ENCODE results near the gene FOXJ3. TPM values are rescaled to one million over a fixed set of nuclear protein-coding genes. Genes with fewer than 3 reads are reported as not detected.

The FOXJ3 gene
- total and polyA plus RNA-seq, 2 of the 4 experiments (the other 2 are of a cell fraction), result 16.7 to 30.5 TPM

DNA sequence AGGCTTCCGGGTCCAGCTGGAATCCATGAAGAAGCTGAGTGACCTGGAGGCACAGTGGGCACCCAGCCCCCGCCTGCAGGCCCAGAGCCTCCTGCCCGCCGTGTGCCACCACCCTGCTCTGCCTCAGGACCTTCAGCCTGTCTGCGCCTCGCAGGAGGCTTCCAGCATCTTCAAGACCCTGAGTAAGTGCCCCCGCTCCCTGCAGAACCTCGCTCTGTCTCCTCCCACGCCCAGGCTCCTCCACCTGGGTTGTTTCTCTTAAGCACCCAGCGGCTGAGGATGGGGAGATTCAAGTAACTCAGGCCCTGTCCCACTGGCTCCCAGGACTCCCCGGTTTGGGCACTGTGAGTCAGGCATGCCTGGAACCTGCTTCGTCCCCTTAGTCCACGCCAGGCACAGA lies 180.3 kb downstream of the FOXJ3 start:
- TF ChIP-seq CEBPB (IDR thresholded peaks at IDR 0.05; ENCODE audit: low read depth, low read length) (no peak), MAFK (IDR thresholded peaks at IDR 0.05; ENCODE audit: low read depth, low read length) (no peak), NFE2L2 (IDR thresholded peaks at IDR 0.05; ENCODE audit: low read depth, low read length) (no peak), CHD1 (IDR thresholded peaks at IDR 0.05; ENCODE audit: low read depth, low read length) (no peak), ELK1 (IDR thresholded peaks at IDR 0.05; ENCODE audit: borderline replicate concordance, low read depth, low read length) (no peak), POLR2A (IDR thresholded peaks at IDR 0.05; ENCODE audit: low read depth, low read length) (no peak), SMC3 (IDR thresholded peaks at IDR 0.05; ENCODE audit: low read depth, low read length) (no peak), MXI1 (IDR thresholded peaks at IDR 0.05; ENCODE audit: borderline replicate concordance, low read depth, low read length) (no peak), RAD21 (IDR thresholded peaks at IDR 0.05; ENCODE audit: low read length) (no peak), BHLHE40 (IDR thresholded peaks at IDR 0.05; ENCODE audit: low read depth, low read length) (no peak), FOS (IDR thresholded peaks at IDR 0.05; ENCODE audit: low read depth, low read length) (no peak), MAZ (IDR thresholded peaks at IDR 0.05; ENCODE audit: borderline replicate concordance, low read depth, low read length) (no peak), RCOR1 (IDR thresholded peaks at IDR 0.05; ENCODE audit: insufficient replicate concordance, low read length) (no peak), RFX5 (IDR thresholded peaks at IDR 0.05; ENCODE audit: low read depth, low read length) (no peak)
- TF ChIP-seq, protein P1, sequence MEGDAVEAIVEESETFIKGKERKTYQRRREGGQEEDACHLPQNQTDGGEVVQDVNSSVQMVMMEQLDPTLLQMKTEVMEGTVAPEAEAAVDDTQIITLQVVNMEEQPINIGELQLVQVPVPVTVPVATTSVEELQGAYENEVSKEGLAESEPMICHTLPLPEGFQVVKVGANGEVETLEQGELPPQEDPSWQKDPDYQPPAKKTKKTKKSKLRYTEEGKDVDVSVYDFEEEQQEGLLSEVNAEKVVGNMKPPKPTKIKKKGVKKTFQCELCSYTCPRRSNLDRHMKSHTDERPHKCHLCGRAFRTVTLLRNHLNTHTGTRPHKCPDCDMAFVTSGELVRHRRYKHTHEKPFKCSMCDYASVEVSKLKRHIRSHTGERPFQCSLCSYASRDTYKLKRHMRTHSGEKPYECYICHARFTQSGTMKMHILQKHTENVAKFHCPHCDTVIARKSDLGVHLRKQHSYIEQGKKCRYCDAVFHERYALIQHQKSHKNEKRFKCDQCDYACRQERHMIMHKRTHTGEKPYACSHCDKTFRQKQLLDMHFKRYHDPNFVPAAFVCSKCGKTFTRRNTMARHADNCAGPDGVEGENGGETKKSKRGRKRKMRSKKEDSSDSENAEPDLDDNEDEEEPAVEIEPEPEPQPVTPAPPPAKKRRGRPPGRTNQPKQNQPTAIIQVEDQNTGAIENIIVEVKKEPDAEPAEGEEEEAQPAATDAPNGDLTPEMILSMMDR (conservative IDR thresholded peaks at IDR 0.05; ENCODE audit: low read depth, low read length), result no peak
- TF ChIP-seq, protein P2, sequence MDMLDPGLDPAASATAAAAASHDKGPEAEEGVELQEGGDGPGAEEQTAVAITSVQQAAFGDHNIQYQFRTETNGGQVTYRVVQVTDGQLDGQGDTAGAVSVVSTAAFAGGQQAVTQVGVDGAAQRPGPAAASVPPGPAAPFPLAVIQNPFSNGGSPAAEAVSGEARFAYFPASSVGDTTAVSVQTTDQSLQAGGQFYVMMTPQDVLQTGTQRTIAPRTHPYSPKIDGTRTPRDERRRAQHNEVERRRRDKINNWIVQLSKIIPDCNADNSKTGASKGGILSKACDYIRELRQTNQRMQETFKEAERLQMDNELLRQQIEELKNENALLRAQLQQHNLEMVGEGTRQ (IDR thresholded peaks at IDR 0.05; ENCODE audit: low read depth, low read length), result no peak
- ATAC-seq (ENCODE audit: low read depth) (no peak), DNase-seq (no peak)
- BruUV-seq (replicated peaks), result no TSS peak
- Histone ChIP-seq H3K14ac (replicated peaks; ENCODE audit: low read depth, low read length) (no peak overlapping the region), H3K4me3 (ENCODE audit: insufficient read depth, low read depth, low read length) (no peak overlapping the region), H3K27ac (ENCODE audit: insufficient read depth, low read length) (no peak overlapping the region), H2AFZ (replicated peaks; ENCODE audit: low read length, poor library complexity) (no peak overlapping the region), H3K56ac (ENCODE audit: extremely low read depth, insufficient read depth, low read length) (no peak overlapping the region), H4K5ac (ENCODE audit: low read depth, low read length) (no peak overlapping the region), H3K23ac (ENCODE audit: low read depth, low read length) (no peak overlapping the region), H3K9me3 (ENCODE audit: control insufficient read depth, insufficient read depth, low read length) (no peaks in the 10 kb centered on the region), H2BK15ac (ENCODE audit: low read depth, low read length) (no peak overlapping the region), H2BK120ac (ENCODE audit: low read depth, low read length) (no peak overlapping the region), H4K20me1 (ENCODE audit: insufficient read depth, low read length) (no peaks in the 10 kb centered on the region), H2AK5ac (ENCODE audit: low read depth, low read length) (no peak overlapping the region), H3K4me1 (ENCODE audit: control insufficient read depth, insufficient read depth, low read length) (no peaks in the 10 kb centered on the region), H3K36me3 (ENCODE audit: control insufficient read depth, insufficient read depth, low read length) (no peaks in the 10 kb centered on the region), H2AK9ac (replicated peaks; ENCODE audit: low read depth, low read length, poor library complexity) (no peak overlapping the region), H4K8ac (ENCODE audit: low read depth in 2 of 2, low read length in 2 of 2) (no peak overlapping the region), H3K9ac (ENCODE audit: low read depth, low read length) (no peak overlapping the region), H2BK5ac (ENCODE audit: low read depth, low read length, poor library complexity, severe bottlenecking) (no peak overlapping the region), H3K4me2 (ENCODE audit: low read depth, low read length) (no peak overlapping the region), H4K91ac (ENCODE audit: insufficient read depth, low read depth, low read length) (no peak overlapping the region), H3K9me1 (ENCODE audit: insufficient read depth, low read length) (0 out of 2 replicates have a peak, but pooled peaks cover 3% of the 10 kb centered on the region), H3K27me3 (ENCODE audit: control insufficient read depth, insufficient read depth, low read length) (peaks cover 31% of the 10 kb centered on the region), H2BK20ac (ENCODE audit: low read depth, low read length) (no peak overlapping the region), H3K4ac (ENCODE audit: low read depth, low read length) (no peak overlapping the region), H3K18ac (ENCODE audit: low read depth, low read length) (no peak overlapping the region), H3K79me1 (ENCODE audit: low read depth in 1 of 2, low read length in 2 of 2) (no peaks in the 10 kb centered on the region)
- 80% methylated on average over 3 of the region's 13 CpGs; no CpG with 5 or more reads in 1 of the 2 experiments for WGBS, 2 experiments (ENCODE audit: extremely low coverage in 2 of 2, insufficient read length in 1 of 2)
- ChIA-PET CTCF (no interaction called here), POLR2A (ENCODE audit: unreplicated experiment) (no interaction called here)
- intact Hi-C loops (cut with micrococcal nuclease), result no loop called here
- in situ Hi-C loops (cut with MboI; ENCODE audit: low sequenced_read_pairs), result no loop called here
- dilution Hi-C loops (cut with HindIII; ENCODE audit: low sequenced_read_pairs, unreplicated experiment), result no loop called here

Data from IMR-90 (cell line).